Thyroid gland (tissue), 4 donors: ENCODE results near the gene MUC4. TPM values are rescaled to one million over a fixed set of nuclear protein-coding genes. Genes with fewer than 3 reads are reported as not detected.

Source experiments
- DNase-seq, 2 donors: peaks; one replicate each; pipeline ENCODE4 v3.0.0-alpha.2; 2019
- H3K27ac ChIP-seq, 3 donors: fragments of 200-600 bp; sonication (generic); 1 replicate in 2 of 3; 2 replicates in 1 of 3; pipeline ENCODE4 v1.5.1; 2016 to 2019; ENCODE audit warnings: mild to moderate bottlenecking in 1 of 3, moderate library complexity in 1 of 3
- H3K27me3 ChIP-seq: fragments of 200-600 bp; sonication (generic); one replicate; pipeline ENCODE4 v1.5.1; 2019
- H3K36me3 ChIP-seq, 2 donors: fragments of 200-600 bp; sonication (generic); one replicate each; pipeline ENCODE4 v1.5.1; 2016 to 2019
- H3K4me1 ChIP-seq, 2 donors: fragments of 200-600 bp; sonication (generic); one replicate each; pipeline ENCODE4 v1.5.1; 2017 to 2019
- H3K4me3 ChIP-seq, 3 donors: fragments of 200-600 bp; sonication (generic); replicated peaks in 1 of 3; 1 replicate in 2 of 3; 2 replicates in 1 of 3; pipeline ENCODE4 v1.5.1; 2016; ENCODE audit warnings: mild to moderate bottlenecking in 1 of 3
- H3K9me3 ChIP-seq: fragments of 200-600 bp; sonication (generic); one replicate; pipeline ENCODE4 v1.5.1; 2017
- POLR2A ChIP-seq, 2 donors: fragments of 450-650 bp; IDR thresholded peaks; one replicate each; pipeline ENCODE4 v1.6.1; 2017; ENCODE audit warnings: antibody characterized with exemption in 2 of 2, mild to moderate bottlenecking in 2 of 2, moderate library complexity in 1 of 2
- WGBS, 2 donors: methylation state at CpG; one replicate each; pipeline ENCODE4 v1.1.5; 2017; 5-methylcytosine and 5-hydroxymethylcytosine counted together
- intact Hi-C: fragments of 100-400 bp; cut with DNase I; formaldehyde crosslinking; loops from one replicate; pipeline ENCODE4 v1.15.1; 2023
- total RNA-seq, 4 donors: library from RNA; depleted of rRNA; stranded (reverse); fragments of >200 nt; gene quantifications; one replicate each; pipeline ENCODE4 v1.2.3, GENCODE V29; 2016
- TF ChIP-seq, protein P1 (sequence below), 6 experiments: fragments of 200-600 bp in 3 of 6; fragments of 450-650 bp in 3 of 6; sonication (generic) in 3 of 6; IDR thresholded peaks; one replicate each; pipeline ENCODE4 v1.5.1; 2016 to 2019; ENCODE audit warnings: antibody characterized with exemption in 6 of 6, mild to moderate bottlenecking in 2 of 6, inconsistent platforms in 1 of 6, moderate library complexity in 1 of 6

MUC4 gene
- total RNA-seq, 4 donors from 2014 or later, result 0.13 to 0.20 TPM; not detected in 2

DNA sequence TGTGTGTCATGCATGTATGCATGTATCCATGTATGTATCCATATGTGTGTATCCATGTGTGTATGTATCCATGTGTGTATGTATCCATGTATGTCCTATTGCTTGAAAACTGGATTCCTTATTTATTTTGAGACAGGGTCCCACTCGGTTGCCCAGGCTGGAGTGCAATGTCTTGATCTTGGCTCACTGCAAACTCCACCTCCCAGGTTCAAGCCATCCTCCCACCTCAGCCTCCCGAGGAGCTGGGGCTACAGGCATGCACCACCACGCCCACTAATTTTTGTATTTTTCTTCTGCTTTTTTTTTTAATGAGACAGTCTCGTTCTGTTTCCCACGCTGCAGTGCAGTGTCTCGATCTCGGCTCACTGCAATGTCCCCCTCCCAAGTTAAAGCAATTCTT is 56.8 kb downstream of the MUC4 start:
- DNase-seq, result no peak
- no peaks in the 10 kb centered on the region for H3K27me3 ChIP-seq
- TF ChIP-seq, protein P1, sequence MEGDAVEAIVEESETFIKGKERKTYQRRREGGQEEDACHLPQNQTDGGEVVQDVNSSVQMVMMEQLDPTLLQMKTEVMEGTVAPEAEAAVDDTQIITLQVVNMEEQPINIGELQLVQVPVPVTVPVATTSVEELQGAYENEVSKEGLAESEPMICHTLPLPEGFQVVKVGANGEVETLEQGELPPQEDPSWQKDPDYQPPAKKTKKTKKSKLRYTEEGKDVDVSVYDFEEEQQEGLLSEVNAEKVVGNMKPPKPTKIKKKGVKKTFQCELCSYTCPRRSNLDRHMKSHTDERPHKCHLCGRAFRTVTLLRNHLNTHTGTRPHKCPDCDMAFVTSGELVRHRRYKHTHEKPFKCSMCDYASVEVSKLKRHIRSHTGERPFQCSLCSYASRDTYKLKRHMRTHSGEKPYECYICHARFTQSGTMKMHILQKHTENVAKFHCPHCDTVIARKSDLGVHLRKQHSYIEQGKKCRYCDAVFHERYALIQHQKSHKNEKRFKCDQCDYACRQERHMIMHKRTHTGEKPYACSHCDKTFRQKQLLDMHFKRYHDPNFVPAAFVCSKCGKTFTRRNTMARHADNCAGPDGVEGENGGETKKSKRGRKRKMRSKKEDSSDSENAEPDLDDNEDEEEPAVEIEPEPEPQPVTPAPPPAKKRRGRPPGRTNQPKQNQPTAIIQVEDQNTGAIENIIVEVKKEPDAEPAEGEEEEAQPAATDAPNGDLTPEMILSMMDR (IDR thresholded peaks at IDR 0.05), result no peak
- no peak for TF ChIP-seq POLR2A (IDR thresholded peaks at IDR 0.05)
- no peak overlapping the region for H3K4me3 ChIP-seq
- H3K9me3 ChIP-seq, result no peaks in the 10 kb centered on the region
- H3K36me3 ChIP-seq, result no peaks in the 10 kb centered on the region
- peaks cover 7% of the 10 kb centered on the region in 2 donors for H3K4me1 ChIP-seq
- intact Hi-C loops, result no loop called here
- H3K27ac ChIP-seq, result no peak overlapping the region
- 89 to 90% methylated on average over 7 of the region's 7 CpGs for WGBS, 2 donors

DNA sequence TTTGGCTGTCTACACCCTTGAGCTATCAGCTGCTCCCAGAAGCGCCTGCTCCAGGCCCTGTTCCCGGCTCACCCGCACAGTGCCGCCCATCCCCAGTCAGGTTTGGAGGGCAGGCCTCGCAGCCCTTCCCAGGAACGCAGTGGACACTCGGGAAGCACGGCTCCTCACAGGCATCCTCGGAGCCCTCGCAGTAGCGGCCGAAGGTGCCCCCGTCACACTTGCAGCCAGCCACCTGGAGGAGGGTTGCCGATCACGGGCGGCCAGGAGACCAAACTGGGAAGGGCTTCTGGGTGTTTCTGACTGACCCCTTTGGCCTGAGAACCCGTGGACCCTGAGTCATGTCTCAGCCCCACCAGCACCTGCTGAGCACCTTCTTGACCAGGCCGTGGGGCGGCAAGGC is 57.6 kb downstream of the MUC4 start:
- WGBS, 2 donors, result 88 to 97% methylated on average over 11 of the region's 19 CpGs
- no peak for DNase-seq
- H3K27ac ChIP-seq, result no peak overlapping the region
- no peak for TF ChIP-seq POLR2A (IDR thresholded peaks at IDR 0.05)
- TF ChIP-seq, protein P1 (IDR thresholded peaks at IDR 0.05), result no peak
- H3K4me3 ChIP-seq, result no peak overlapping the region
- peaks cover 6 to 7% of the 10 kb centered on the region in 2 donors for H3K4me1 ChIP-seq
- intact Hi-C loops, result no loop called here
- H3K9me3 ChIP-seq, result no peaks in the 10 kb centered on the region
- H3K36me3 ChIP-seq, result no peaks in the 10 kb centered on the region
- H3K27me3 ChIP-seq, result no peaks in the 10 kb centered on the region

- Histone ChIP-seq H3K4me1 (peaks cover 6 to 7% of the 10 kb centered on the region in 2 donors), H3K9me3 (no peaks in the 10 kb centered on the region), H3K27ac (no peak overlapping the region), H3K36me3 (no peaks in the 10 kb centered on the region), H3K4me3 (no peak overlapping the region), H3K27me3 (no peaks in the 10 kb centered on the region)
- no peak for TF ChIP-seq POLR2A (IDR thresholded peaks at IDR 0.05)
- TF ChIP-seq, protein P1 (IDR thresholded peaks at IDR 0.05), result no peak
- WGBS, 2 donors, result 83 to 90% methylated on average over 14 of the region's 14 CpGs
- intact Hi-C loops, result no loop called here
- no peak for DNase-seq
These were observed 58.1 kb downstream of the MUC4 start for GRCh38 chr3:195753581-195753980.

- WGBS, 2 donors, result 71 to 74% methylated on average over 21 to 26 of the region's 26 CpGs
These were observed 59.0 kb downstream of the MUC4 start for GRCh38 chr3:195752546-195753331.

GRCh38 chr3:195752066-195752465 is 59.7 kb downstream of the MUC4 start:
- H3K4me3 ChIP-seq, result no peak overlapping the region
- DNase-seq, result no peak
- no peak overlapping the region for H3K27ac ChIP-seq
- no peaks in the 10 kb centered on the region for H3K36me3 ChIP-seq
- intact Hi-C loops, result no loop called here
- WGBS, 2 donors, result 80 to 92% methylated on average over 3 to 13 of the region's 13 CpGs
- no peaks in the 10 kb centered on the region for H3K27me3 ChIP-seq
- TF ChIP-seq, protein P1 (IDR thresholded peaks at IDR 0.05), result no peak
- TF ChIP-seq POLR2A (IDR thresholded peaks at IDR 0.05), result no peak
- no peaks in the 10 kb centered on the region for H3K9me3 ChIP-seq
- H3K4me1 ChIP-seq, result peaks cover 4 to 8% of the 10 kb centered on the region in 2 donors

More at GRCh38 chr3:195752546-195753331, 59.0 kb downstream of the MUC4 start:
- no peak overlapping the region for H3K4me3 ChIP-seq
- DNase-seq, result no peak
- no peaks in the 10 kb centered on the region for H3K27me3 ChIP-seq
- intact Hi-C loops, result no loop called here
- H3K9me3 ChIP-seq, result no peaks in the 10 kb centered on the region
- H3K4me1 ChIP-seq, result peaks cover 9 to 13% of the 10 kb centered on the region in 2 donors
- no peak for TF ChIP-seq POLR2A (IDR thresholded peaks at IDR 0.05)
- TF ChIP-seq, protein P1 (IDR thresholded peaks at IDR 0.05), result no peak
- no peaks in the 10 kb centered on the region for H3K36me3 ChIP-seq
- H3K27ac ChIP-seq, result no peak overlapping the region
